NCI-H2171 treated with DMSO at 0.1 percent for 48 hours (cell line): ENCODE results near the gene SNRPN.
"Not testable (repeated sequence)": the region's sequence is repeated elsewhere in the genome, so short reads cannot be mapped to it uniquely, and the experiment has no call there.

Experiments
- DNase-seq: peaks from one replicate; lab custom pipeline; 2025; lab: John Stamatoyannopoulos, UW

SNRPN gene

DNA sequence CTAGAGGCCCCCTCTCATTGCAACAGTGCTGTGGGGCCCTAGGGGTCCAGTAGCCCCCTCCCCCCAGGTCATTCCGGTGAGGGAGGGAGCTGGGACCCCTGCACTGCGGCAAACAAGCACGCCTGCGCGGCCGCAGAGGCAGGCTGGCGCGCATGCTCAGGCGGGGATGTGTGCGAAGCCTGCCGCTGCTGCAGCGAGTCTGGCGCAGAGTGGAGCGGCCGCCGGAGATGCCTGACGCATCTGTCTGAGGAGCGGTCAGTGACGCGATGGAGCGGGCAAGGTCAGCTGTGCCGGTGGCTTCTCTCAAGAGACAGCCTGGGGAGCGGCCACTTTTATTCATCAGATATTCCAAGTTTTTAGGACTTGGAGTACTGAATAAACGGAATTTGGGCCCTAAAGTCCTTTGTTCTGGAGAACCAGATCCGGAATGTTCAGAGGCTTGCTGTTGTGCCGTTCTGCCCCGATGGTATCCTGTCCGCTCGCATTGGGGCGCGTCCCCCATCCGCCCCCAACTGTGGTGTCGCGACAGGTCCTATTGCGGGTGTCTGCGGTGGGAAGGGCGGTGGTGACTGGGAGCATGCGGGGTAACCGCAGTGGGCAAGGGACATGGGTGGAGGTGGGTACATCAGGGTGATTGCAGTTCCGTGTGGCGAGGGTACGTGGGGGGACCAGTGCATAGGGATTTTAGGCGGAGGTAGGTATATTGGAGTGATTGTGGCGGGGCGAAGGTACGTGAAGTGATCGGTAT, at the start of gene SNRPN, which contains the start of gene SNURF:
Gene SNRPN, plus strand, starts transcription at position 205 of the 748 bp plus-strand sequence. CDS start 19,467 bp downstream, outside the sequence.
Gene SNURF, plus strand, starts transcription at position 205 of the 748 bp plus-strand sequence. Its CDS starts 62 bp downstream, at position 267.
- peak; percentile 67 for DNase-seq

GRCh38 chr15:24916305-24917009, 38.3 kb upstream of the SNRPN start:
- no peak for DNase-seq

DNA sequence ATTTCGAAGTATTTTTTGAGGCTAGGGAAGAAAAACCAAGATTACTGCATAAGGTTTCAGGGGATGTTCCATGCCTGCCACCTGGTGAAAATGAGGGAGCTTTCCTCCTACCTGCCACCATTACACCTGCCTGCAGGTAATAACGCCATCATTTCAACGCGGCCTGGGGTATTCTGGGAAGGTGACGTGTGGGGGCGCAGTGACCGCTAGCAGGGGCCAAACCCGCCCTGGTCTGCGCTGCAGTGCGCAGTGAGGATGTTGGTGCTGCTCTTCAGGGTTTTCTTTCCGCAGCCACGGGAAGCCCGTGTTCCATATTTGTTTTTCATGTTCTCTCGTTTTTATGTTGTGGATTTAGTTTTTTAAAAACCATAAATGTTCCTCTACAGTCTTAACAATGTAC, 37.4 kb upstream of the SNRPN start:
- no peak for DNase-seq

DNA sequence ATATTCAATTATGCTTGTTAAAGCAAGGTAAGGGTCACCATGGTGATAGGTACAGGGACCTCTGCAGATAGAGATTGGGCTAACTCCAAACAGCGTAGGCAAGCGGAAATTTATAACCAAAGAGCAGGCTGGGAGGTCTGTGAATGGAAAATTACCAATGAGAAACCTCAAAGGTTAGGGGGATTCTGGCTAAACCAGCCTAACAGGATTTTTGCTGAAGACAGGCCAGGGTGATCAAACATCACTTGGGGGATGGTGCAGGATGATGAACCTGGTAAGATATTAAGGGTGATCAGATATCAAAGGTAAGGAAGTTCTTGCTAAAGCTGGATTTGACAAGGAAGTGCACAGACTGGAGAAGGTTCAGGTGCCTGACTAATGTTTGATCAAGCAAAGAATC, 35.3 kb upstream of the SNRPN start:
- no peak for DNase-seq

DNA sequence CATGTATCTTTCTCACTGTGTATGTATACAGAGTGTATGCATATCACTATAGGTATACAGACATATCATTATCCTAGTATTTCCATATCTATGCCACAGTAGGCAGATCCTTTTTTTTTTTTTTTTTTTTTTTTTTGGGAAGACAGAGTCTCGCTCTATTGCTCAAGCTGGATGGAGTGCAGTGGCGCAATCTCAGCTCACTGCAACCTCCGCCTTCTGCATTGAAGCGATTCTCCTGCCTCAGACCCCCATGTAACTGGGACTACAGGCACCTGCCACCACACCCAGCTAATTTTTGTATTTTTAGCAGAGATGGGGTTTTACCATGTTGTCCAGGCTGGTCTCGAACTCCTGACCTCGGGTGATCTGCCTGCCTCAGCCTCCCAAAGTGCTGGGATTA, 32.0 kb upstream of the SNRPN start:
- DNase-seq = not testable (repeated sequence)

DNA sequence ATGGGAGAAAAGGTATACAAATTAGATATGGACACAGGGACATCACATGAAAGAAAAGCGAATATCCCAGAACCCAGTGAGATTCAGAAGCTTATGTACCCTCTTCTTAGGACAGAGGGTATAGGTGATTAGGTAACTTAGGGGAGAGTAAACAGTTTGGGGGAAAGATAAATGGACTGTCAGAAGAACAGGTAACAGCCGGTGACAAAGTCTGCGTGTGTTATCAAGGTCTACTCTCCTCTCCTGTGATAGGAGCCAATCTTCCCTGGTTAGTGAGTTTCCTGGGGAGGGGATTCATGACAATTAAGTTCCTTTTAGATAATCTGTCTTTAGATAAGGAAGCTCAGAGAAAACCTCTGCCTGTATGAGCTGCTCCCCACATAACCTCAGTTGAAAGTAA, 30.6 kb upstream of the SNRPN start:
- no peak for DNase-seq

DNA sequence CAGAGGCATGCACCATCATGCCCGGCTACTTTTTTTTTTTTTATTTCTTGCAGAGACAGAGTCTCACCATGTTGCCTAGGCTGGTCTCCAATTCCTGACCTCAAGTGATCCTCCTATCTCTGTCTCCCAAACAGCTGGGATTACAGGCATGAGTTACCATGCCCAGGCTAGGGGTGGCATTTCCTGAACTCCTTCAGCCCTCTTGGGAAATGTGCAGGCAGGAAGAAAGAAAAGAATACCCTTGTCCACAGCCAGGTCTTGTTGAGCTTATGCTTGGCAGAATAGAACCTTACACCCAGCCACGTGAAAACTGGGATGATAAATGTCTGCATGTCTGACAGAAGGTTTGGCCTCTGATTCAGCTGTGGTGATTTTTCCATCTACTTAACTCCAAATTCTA, 30.2 kb upstream of the SNRPN start:
- no peak for DNase-seq

- not testable (repeated sequence) for DNase-seq
These were observed 22.7 kb upstream of the SNRPN start for GRCh38 chr15:24931874-24932732.

GRCh38 chr15:24933716-24934115, 21.1 kb upstream of the SNRPN start:
- DNase-seq = no peak

- not testable (repeated sequence) for DNase-seq
These were observed 16.6 kb upstream of the SNRPN start for GRCh38 chr15:24938224-24938623.

DNA sequence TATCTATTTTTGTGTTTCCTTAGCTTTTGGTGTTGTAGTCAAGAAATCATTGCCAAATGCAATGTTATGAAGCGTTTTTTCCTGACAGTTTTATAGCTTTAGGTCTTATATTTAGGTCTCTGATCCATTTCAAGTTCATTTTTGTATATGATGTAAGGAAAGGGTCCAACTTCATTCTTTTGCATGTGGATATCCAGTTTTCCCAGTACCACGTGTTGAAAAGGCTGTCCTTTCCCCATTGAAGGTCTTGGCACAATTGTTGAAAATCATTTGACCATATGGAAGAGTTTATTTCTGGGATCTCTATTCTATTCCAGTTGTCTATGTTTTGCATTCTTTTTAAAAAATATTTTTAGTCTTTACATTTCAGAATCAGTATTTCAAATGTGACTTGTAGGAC, 14.6 kb upstream of the SNRPN start:
- DNase-seq = no peak

- no peak for DNase-seq
These were observed 11.4 kb upstream of the SNRPN start for GRCh38 chr15:24943361-24943760.

DNA sequence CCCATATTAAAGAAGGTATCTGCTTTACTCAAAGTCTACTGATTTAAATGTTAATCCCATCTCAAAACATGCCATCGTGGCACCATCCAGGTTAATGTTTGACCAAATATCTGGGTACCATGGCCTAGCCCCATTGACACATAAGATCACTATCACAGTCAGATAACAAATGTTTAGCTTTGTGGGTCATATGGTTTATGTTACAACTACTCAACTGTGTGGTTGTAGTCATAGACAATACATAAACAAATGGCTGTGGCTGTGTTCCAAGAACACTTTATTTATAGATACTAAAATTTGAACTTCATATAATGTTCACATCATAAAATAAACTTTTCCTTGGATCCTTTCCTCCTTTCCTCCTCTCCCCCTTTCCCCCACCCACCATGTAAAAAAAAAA, 9.8 kb upstream of the SNRPN start:
- no peak for DNase-seq

DNA sequence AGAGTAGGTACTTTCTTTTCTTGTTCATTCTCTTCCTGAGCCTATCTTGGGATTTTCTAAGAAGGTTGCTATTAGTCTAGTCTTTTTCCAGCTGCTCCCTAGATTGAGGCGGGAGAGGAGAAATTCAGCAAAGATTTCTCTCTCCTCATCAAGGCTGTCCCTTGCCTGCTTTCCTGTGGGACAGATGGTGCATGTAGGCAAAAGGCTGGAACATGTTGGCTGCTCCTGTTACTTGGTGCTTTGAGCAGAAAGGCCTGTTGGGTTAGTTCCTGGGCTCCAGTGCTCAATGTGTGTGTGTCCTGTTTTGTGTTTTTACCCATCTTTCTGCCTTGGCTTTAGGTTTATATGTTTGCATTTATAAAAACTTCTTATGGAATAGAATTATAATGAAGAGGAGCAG, 9.1 kb upstream of the SNRPN start:
- peak; percentile 33 for DNase-seq

DNA sequence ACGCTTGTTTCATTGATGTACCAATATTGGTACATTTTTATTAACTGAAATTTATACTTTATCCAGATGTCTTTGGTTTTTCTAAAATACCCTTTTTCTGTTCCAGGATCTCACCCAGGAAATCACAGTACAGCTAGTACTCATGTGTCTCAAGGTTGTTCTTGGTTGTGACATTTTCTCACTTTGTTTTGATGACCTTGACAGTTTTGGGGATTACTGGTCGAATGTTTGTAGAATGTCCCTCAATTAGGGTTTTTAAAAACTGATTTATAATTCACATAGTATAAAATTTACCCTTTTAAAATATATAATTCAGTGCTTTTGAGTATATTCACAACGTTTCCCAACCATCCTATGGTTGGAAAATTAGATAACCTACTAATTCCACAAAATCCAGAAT, 6.3 kb upstream of the SNRPN start:
- DNase-seq = no peak

GRCh38 chr15:24955531-24955921, 739 bp downstream of the SNRPN start:
- no peak for DNase-seq

DNA sequence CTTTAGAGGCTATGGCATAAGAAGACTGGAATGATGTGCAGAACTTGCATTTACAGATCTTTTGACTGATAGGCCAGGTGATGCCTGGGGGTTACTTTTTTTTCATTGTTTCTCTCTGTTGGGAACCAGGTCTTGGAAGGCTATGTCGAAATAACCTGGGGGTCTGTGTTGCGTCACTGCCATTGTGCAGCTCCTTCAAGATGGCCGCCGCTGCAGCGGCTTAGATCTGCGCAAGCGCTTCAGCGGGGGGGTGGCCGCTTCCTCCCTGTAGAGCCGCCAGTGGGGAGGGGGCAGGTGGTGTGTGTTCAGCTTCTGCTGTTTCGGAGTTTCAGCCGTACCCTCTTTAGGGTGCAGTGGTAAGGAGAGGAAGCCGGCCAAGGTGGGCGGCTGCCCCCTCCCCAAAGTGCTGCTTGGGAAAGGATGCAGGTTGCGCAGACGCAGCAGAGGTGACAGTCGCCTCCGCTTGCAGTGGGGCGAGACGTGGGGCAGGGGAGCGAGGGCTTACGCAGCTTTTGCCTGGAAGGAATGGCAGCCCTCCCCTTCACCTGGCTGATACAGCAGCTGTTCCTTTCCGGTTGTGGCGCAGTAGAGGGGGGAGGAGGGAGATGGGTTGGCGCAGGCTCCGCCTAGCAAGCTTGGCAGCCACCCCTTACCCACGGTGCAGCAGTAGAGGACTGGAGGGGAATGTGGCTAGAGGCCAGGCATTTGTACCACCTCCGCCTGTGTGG, 1.5 kb downstream of the SNRPN start:
- peak; percentile 98 for DNase-seq

DNA sequence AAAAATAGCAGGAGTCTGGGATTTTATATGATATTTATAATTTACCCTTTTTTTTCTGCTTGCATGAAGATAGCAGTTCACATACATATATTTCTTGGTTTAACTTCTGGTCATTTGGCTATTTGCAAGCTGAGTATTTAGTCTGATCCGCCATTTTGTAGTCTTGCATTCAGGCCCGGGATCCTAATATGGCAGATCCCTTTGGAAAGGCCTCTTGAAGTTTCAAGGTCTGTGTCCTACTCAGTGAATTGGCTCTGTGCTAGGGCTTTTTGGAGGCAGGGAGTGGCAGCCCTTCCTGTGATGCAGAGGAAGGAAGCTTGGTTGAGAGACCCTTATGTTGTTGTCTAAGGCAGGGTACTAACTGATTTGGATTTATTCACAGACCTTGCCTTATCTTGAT, 2.9 kb downstream of the SNRPN start:
- no peak for DNase-seq

- no peak for DNase-seq
These were observed 7.2 kb downstream of the SNRPN start for GRCh38 chr15:24961967-24962366.

DNA sequence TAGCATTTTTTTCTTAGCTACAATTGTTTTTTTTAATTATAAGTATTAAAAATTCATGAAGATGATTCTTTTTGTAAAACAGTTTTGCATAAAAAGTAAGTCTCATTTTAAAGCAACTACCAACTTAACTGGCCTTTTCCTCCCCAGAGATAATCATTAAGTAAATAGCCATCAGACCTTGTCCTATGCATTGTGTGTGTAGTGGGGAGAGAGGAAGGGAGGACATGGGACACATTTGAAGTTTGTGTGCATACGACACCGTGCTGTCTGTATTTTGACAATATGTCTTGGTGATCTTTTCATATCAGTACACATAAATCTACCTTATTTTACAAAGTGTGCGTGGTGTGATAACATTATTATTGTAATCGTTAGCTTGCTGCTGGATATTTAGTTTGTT, 8.1 kb downstream of the SNRPN start:
- no peak for DNase-seq

DNA sequence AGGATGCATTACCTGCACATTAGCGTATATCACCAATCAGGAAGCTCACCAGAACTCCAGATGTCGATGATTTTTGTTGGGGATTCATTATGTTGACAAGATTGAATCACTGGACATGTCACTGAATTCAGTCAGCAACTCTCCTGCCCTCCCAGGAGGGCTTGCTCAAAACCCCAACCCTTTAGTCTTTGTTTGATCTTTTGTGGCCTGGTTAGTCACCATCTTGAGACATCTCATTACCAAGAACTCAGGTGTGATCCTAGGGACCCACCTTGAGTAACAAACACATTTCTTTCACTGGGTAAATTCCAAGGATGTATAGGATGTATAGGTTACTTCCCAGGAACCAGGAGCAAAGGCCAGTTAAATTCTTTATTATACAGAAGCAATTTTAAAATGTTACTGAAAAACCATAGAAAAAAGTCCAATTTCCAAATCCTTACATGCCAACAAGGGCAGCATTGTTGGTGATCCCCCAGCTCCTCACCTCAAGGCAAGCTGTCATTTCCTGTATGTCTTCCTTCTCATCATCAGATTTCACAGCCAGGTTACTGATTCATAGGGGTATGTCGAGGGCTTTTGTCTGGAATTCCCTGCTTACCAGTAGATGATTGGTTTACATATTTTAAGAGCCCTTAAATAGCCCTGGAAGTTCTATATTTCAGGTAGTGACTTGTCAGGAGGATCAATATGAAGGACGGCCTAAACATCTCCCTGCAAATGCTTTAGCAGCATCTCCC, 11.7 kb downstream of the SNRPN start:
- no peak for DNase-seq
